SK-N-SH treated with all-trans-retinoic acid at 6 μM for 48 hours (cell line): Measurements from ENCODE around the gene PDIA4.
A peak's percentile ranks its signal among the peaks of the same experiment; 100 is the strongest.

ENCODE experiments used
- BACH2 ChIP-seq: fragments of 250-450 bp; sonication (Bioruptor Pico); IDR thresholded peaks from 2 replicates; pipeline ENCODE4 v1.9.0; 2021; ENCODE audit warnings: mild to moderate bottlenecking, borderline replicate concordance
- CSDC2 ChIP-seq: fragments of 250-450 bp; sonication (Bioruptor Pico); IDR thresholded peaks from 2 replicates; pipeline ENCODE4 v1.5.0; 2020; ENCODE audit warnings: mild to moderate bottlenecking, moderate library complexity
- ESRRG ChIP-seq: fragments of 250-450 bp; sonication (Bioruptor Pico); IDR thresholded peaks from 2 replicates; pipeline ENCODE4 v1.6.1; 2021; ENCODE audit warnings: mild to moderate bottlenecking
- OSR1 ChIP-seq: fragments of 250-450 bp; sonication (Bioruptor Pico); IDR thresholded peaks from 2 replicates; pipeline ENCODE4 v1.8.0; 2022; ENCODE audit warnings: moderate library complexity, mild to moderate bottlenecking, inconsistent platforms
- RARB ChIP-seq: fragments of 250-450 bp; sonication (Bioruptor Pico); IDR thresholded peaks from 2 replicates; pipeline ENCODE4 v1.8.0; 2021; ENCODE audit warnings: mild to moderate bottlenecking, moderate library complexity
- TOX ChIP-seq: fragments of 250-450 bp; sonication (Bioruptor Pico); IDR thresholded peaks from 2 replicates; pipeline ENCODE4 v1.8.0; 2021; ENCODE audit warnings: mild to moderate bottlenecking, moderate library complexity, borderline replicate concordance
- ZC3H10 ChIP-seq: fragments of 250-450 bp; sonication (Bioruptor Pico); IDR thresholded peaks from 2 replicates; pipeline ENCODE4 v1.5.1; 2021; ENCODE audit warnings: mild to moderate bottlenecking, moderate library complexity
- ZFP3 ChIP-seq: fragments of 250-450 bp; sonication (Bioruptor Pico); IDR thresholded peaks from 2 replicates; pipeline ENCODE4 v1.5.0; 2020; ENCODE audit warnings: mild to moderate bottlenecking, moderate library complexity
- ZFP30 ChIP-seq: fragments of 450-650 bp; formaldehyde crosslinking; IDR thresholded peaks from 2 replicates; pipeline ENCODE4 v1.5.0; 2022; ENCODE audit warnings: mild to moderate bottlenecking, moderate library complexity
- ZNF70 ChIP-seq: fragments of 450-650 bp; formaldehyde crosslinking; IDR thresholded peaks from 2 replicates; pipeline ENCODE4 v1.5.0; 2020; ENCODE audit warnings: mild to moderate bottlenecking, moderate library complexity
- TF ChIP-seq, protein P1 (sequence below): fragments of 250-450 bp; sonication (Bioruptor Pico); IDR thresholded peaks from 2 replicates; pipeline ENCODE4 v1.8.0; 2020; ENCODE audit warnings: mild to moderate bottlenecking, moderate library complexity, borderline replicate concordance

DNA sequence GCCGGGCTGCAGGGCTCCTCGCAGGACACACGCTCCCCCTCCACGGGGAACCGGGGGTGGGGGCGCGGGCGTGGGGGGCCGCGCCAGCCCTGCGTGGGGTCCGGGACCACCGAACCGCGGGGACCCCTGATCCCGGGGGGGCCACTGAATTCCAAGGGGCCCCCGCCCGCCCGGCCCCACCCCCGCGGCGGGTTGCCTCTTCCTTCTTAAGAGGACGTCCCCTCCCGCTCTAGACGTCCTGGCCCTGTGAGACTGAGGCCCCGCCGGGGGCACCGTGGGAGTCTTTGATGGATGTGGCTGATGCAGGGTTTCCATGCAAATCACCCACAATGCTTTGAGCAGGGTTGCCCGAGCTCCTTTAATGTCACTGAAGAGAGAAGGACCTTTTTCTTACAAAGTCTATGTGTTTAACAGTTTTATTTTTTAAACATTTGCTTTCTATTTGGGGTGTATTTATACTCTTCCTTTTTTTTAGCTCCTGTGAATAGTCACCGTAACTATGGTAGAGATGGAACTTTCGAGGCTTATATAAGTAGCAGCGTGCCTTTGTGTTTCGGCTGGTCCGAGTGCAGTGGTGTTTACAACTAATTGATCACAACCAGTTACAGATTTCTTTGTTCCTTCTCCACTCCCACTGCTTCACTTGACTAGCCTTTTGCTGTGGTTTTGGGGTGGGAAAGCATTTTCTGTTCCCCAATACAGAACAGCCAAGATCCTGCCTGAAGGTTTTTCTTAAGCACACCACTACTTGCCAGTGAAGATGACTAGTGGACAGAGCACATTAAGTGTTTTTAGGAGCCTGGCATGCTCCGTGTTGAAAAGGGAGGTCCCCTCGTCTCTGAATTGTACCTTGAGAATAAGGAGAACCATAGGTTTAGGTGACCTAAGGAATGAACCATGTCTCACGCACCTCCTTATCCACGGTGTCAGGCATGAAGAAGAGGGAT lies 44.8 kb downstream of the PDIA4 start:
- TF ChIP-seq ZFP3 (CRISPR knock-in tag) = no peak
- no peak for TF ChIP-seq TOX (CRISPR knock-in tag)
- TF ChIP-seq ZFP30 (CRISPR knock-in tag) = no peak
- no peak for TF ChIP-seq OSR1 (CRISPR knock-in tag)
- TF ChIP-seq, protein P1, sequence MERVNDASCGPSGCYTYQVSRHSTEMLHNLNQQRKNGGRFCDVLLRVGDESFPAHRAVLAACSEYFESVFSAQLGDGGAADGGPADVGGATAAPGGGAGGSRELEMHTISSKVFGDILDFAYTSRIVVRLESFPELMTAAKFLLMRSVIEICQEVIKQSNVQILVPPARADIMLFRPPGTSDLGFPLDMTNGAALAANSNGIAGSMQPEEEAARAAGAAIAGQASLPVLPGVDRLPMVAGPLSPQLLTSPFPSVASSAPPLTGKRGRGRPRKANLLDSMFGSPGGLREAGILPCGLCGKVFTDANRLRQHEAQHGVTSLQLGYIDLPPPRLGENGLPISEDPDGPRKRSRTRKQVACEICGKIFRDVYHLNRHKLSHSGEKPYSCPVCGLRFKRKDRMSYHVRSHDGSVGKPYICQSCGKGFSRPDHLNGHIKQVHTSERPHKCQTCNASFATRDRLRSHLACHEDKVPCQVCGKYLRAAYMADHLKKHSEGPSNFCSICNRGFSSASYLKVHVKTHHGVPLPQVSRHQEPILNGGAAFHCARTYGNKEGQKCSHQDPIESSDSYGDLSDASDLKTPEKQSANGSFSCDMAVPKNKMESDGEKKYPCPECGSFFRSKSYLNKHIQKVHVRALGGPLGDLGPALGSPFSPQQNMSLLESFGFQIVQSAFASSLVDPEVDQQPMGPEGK (CRISPR knock-in tag) = peak; percentile 58; the same call in 1 of the 2 replicates
- TF ChIP-seq ZC3H10 (CRISPR knock-in tag) = no peak
- no peak for TF ChIP-seq RARB (CRISPR knock-in tag)
- no peak for TF ChIP-seq BACH2 (CRISPR knock-in tag)
- no peak for TF ChIP-seq ZNF70 (CRISPR knock-in tag)
- no peak for TF ChIP-seq CSDC2 (CRISPR knock-in tag)
- TF ChIP-seq ESRRG (CRISPR knock-in tag) = no peak
